Fibroblast of lung (primary cell): ENCODE measurements around the gene MEIOC. TPM values are rescaled to one million over a fixed set of nuclear protein-coding genes. Genes with fewer than 3 reads are reported as not detected.

Experiments
- DNase-seq, 2 donors: peaks; one replicate each; pipeline versions ENCODE4 v3.0.0 to v3.0.0-alpha.2; 2010; ENCODE audit warnings: low read depth in 2 of 2
- H2AFZ ChIP-seq: 2 replicates; pipeline ENCODE4 v1.5.1; 2012; ENCODE audit warnings: low read length, control low read depth, inconsistent platforms
- H3K27ac ChIP-seq: 2 replicates; pipeline ENCODE4 v1.5.1; 2011; ENCODE audit warnings: low read length, control low read depth; ENCODE audit not compliant: insufficient read depth
- H3K27me3 ChIP-seq: 2 replicates; pipeline ENCODE4 v1.5.1; 2011; ENCODE audit warnings: mild to moderate bottlenecking, low read length; ENCODE audit not compliant: control insufficient read depth, insufficient read depth
- H3K36me3 ChIP-seq: 2 replicates; pipeline ENCODE4 v1.5.1; 2011; ENCODE audit warnings: low read length; ENCODE audit not compliant: control insufficient read depth, insufficient read depth
- H3K4me1 ChIP-seq: 2 replicates; pipeline ENCODE4 v1.5.1; 2011; ENCODE audit warnings: low read length; ENCODE audit not compliant: control insufficient read depth, insufficient read depth; ENCODE audit errors: extremely low read depth
- H3K4me2 ChIP-seq: 2 replicates; pipeline ENCODE4 v1.5.1; 2011; ENCODE audit warnings: low read length, control low read depth; ENCODE audit not compliant: insufficient read depth; ENCODE audit errors: extremely low read depth
- H3K4me3 ChIP-seq, 4 experiments: fragments of 200-600 bp in 1 of 4; sonication (generic) in 1 of 4; replicated peaks in 1 of 4; 2 replicates each; pipeline ENCODE4 v1.5.1; 2011 to 2016; ENCODE audit warnings: low read length in 4 of 4, low read depth in 3 of 4, mild to moderate bottlenecking in 3 of 4, control low read depth in 2 of 4, inconsistent platforms in 1 of 4, mixed read lengths in 1 of 4; ENCODE audit not compliant: insufficient read depth in 1 of 4; ENCODE audit errors: control extremely low read depth in 1 of 4
- H3K79me2 ChIP-seq: 2 replicates; pipeline ENCODE4 v1.5.1; 2012; ENCODE audit warnings: mild to moderate bottlenecking, low read length, inconsistent platforms; ENCODE audit not compliant: control insufficient read depth, insufficient read depth
- H3K9ac ChIP-seq: 2 replicates; pipeline ENCODE4 v1.5.1; 2011; ENCODE audit warnings: mild to moderate bottlenecking, low read length, control low read depth; ENCODE audit not compliant: insufficient read depth
- H3K9me3 ChIP-seq: 2 replicates; pipeline ENCODE4 v1.5.1; 2012; ENCODE audit warnings: low read depth, low read length; ENCODE audit not compliant: control insufficient read depth, insufficient read depth
- H4K20me1 ChIP-seq: 2 replicates; pipeline ENCODE4 v1.5.1; 2011; ENCODE audit warnings: low read length; ENCODE audit not compliant: control insufficient read depth, insufficient read depth; ENCODE audit errors: extremely low read depth
- CTCF ChIP-seq, 2 donors: IDR thresholded peaks in 1 of 2; conservative IDR thresholded peaks in 1 of 2; 1 replicate in 1 of 2; 2 replicates in 1 of 2; pipeline ENCODE4 v1.5.1; 2011 to 2012; ENCODE audit warnings: low read length in 2 of 2, control low read depth in 1 of 2, inconsistent platforms in 1 of 2, low read depth in 1 of 2, mild to moderate bottlenecking in 1 of 2
- EZH2 ChIP-seq: IDR thresholded peaks from 2 replicates; pipeline ENCODE4 v1.5.1; 2012; ENCODE audit warnings: low read length, control low read depth, mild to moderate bottlenecking; ENCODE audit errors: missing control alignments
- polyA plus RNA-seq, 2 donors: library from polyadenylated mRNA; depleted of rRNA in 1 of 2; stranded (reverse) in 1 of 2; unstranded in 1 of 2; fragments of >200 nt; gene quantifications; 2 replicates each; pipeline ENCODE4 v1.2.1, GENCODE V29; 2011 to 2012; ENCODE audit warnings: missing spikeins in 1 of 2
- total RNA-seq: library from RNA; depleted of rRNA; stranded (reverse); fragments of >200 nt; gene quantifications from 2 replicates; pipeline ENCODE4 v1.2.1, GENCODE V29; 2014

The MEIOC gene
- total and polyA plus RNA-seq, 2 donors (not counting 1 experiment from before 2014, with no cell fraction given): under 0.01 to 0.07 TPM

DNA sequence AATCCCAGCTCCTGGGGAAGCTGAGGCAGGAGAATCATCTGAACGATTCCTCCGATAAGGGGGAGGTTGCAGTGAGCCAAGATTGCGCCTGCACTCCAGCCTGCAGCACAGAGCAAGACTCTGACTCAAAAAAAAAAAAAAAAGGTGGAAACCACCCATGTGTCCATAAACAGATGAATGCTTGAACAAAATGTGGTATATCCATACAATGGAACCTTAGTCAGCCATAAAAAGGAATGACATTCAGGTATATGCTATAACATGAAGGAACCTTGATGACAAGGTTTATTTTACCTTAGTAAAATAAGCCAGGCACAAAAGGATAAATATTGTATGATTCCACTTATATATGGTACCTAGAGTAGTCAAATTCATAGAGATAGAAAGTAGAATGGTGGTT, 2.9 kb upstream of the MEIOC start:
- Histone ChIP-seq H3K79me2 (no peaks in the 10 kb centered on the region), H3K4me2 (no peak overlapping the region), H3K27me3 (peaks cover 14% of the 10 kb centered on the region), H3K27ac (no peak overlapping the region), H3K4me3 (no peak overlapping the region), H3K36me3 (no peaks in the 10 kb centered on the region), H2AFZ (no peak overlapping the region), H3K9ac (no peak overlapping the region), H4K20me1 (no peaks in the 10 kb centered on the region), H3K9me3 (no peaks in the 10 kb centered on the region), H3K4me1 (no peaks in the 10 kb centered on the region)
- TF ChIP-seq CTCF (conservative IDR thresholded peaks at IDR 0.05 in 1 of 2, IDR thresholded peaks at IDR 0.05 in 1 of 2; ENCODE audit: low read depth in 1 of 2, low read length in 2 of 2) (no peak), EZH2 (no peak)
- DNase-seq: no peak

DNA sequence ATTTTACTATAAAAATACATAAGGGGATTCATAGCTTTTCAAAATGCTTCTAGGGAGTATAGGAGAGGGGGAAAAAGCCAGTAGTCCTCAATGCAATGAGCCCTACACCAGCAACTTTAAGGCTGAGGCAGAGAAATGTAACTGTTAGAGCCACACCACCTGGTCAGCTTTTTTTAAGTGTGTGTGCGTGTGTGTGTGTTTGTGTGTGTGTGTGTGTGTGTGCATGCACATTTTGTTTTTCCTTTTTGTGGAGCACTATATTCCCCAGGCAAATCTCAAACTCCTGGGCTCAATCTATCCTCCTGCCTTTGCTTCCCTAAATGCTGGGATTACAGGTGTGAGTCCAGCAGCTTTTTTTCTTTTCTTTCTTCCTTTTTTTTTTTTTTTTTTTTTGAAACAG, 2.3 kb upstream of the MEIOC start:
- H4K20me1 ChIP-seq: no peaks in the 10 kb centered on the region
- no peaks in the 10 kb centered on the region for H3K79me2 ChIP-seq
- H3K9ac ChIP-seq: no peak overlapping the region
- no peaks in the 10 kb centered on the region for H3K4me1 ChIP-seq
- H3K27me3 ChIP-seq: peaks cover 14% of the 10 kb centered on the region
- no peak overlapping the region for H2AFZ ChIP-seq
- H3K9me3 ChIP-seq: no peaks in the 10 kb centered on the region
- no peak overlapping the region for H3K27ac ChIP-seq
- H3K36me3 ChIP-seq: no peaks in the 10 kb centered on the region
- no peak overlapping the region for H3K4me3 ChIP-seq
- H3K4me2 ChIP-seq: no peak overlapping the region
- no peak for TF ChIP-seq EZH2
- no peak for TF ChIP-seq CTCF (conservative IDR thresholded peaks at IDR 0.05 in 1 of 2, IDR thresholded peaks at IDR 0.05 in 1 of 2; ENCODE audit: low read depth in 1 of 2, low read length in 2 of 2)
- no peak for DNase-seq

DNA sequence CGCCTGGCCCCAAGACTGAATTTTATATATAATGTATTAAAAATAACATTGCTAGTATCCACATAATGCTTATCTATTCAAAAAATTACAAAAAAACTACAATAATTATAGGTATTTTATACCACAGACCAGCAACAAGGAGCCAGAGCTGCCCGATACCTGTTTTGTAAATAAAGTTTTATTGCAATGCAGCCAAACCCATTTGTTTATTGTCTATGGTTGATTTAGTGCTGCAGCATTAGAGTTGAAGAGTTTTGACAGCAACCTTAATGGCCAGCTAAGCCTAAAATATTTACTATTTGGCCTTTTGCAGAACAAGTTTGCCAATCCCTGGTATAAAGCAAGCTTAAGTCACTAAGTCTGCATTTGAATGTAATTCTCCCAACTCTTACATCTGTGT, 5.6 kb downstream of the MEIOC start:
- Histone ChIP-seq H2AFZ (no peak overlapping the region), H3K4me1 (no peaks in the 10 kb centered on the region), H3K36me3 (no peaks in the 10 kb centered on the region), H3K79me2 (no peaks in the 10 kb centered on the region), H4K20me1 (no peaks in the 10 kb centered on the region), H3K9me3 (no peaks in the 10 kb centered on the region), H3K4me3 (no peak overlapping the region), H3K4me2 (no peak overlapping the region), H3K27ac (no peak overlapping the region), H3K9ac (no peak overlapping the region), H3K27me3 (peaks cover 3% of the 10 kb centered on the region)
- no peak for DNase-seq
- no peak for TF ChIP-seq CTCF (conservative IDR thresholded peaks at IDR 0.05 in 1 of 2, IDR thresholded peaks at IDR 0.05 in 1 of 2; ENCODE audit: low read depth in 1 of 2, low read length in 2 of 2)
- TF ChIP-seq EZH2: no peak
